Endothelial cell of umbilical vein (primary cell): ENCODE measurements around the gene MAML2. TPM values are rescaled to one million over a fixed set of nuclear protein-coding genes. Genes with fewer than 3 reads are reported as not detected.
A peak's percentile ranks its signal among the peaks of the same experiment; 100 is the strongest.

Source experiments
- BruUV-seq: library from RNA; stranded (reverse); fragments of 400-500 nt; replicated peaks from 2 replicates; lab custom pipeline; 2021; lab: Mats Ljungman, UMichigan
- CTCF ChIA-PET: fragments of 300-600, 350-600 bp; sonication (Branson Sonifier 250); formaldehyde crosslinking; loops from one replicate; lab custom pipeline; 2021; ENCODE audit warnings: antibody characterized with exemption, inconsistent platforms; lab: Charles Lee
- POLR2A ChIA-PET: fragments of 300-600, 350-600 bp; sonication (Branson Sonifier 250); formaldehyde crosslinking; loops from one replicate; lab custom pipeline; 2021; ENCODE audit warnings: antibody characterized with exemption, inconsistent platforms; lab: Charles Lee
- DNase-seq: peaks from one replicate; pipeline ENCODE4 v3.0.0-alpha.2; 2011; ENCODE audit warnings: low read depth, low spot score
- FAIRE-seq: peaks from 2 replicates; lab custom pipeline; 2011; peaks lifted over from hg19 to GRCh38; lab: Jason Lieb, UNC
- H2AFZ ChIP-seq: 2 replicates; pipeline ENCODE4 v1.6.0; 2012; ENCODE audit warnings: low read depth, low read length, control low read depth, inconsistent platforms
- H3K27ac ChIP-seq: 2 replicates; pipeline ENCODE4 v1.5.1; 2011; ENCODE audit warnings: low read depth, mild to moderate bottlenecking, control low read depth, low read length, moderate library complexity; ENCODE audit not compliant: insufficient read depth
- H3K27me3 ChIP-seq, 2 experiments: 2 replicates each; pipeline versions ENCODE4 v1.6.0 to v1.6.1; 2011; ENCODE audit warnings: low read length in 2 of 2, mixed read lengths in 1 of 2; ENCODE audit not compliant: control insufficient read depth in 2 of 2, insufficient read depth in 2 of 2
- H3K36me3 ChIP-seq, 2 experiments: 2 replicates in 1 of 2; 3 replicates in 1 of 2; pipeline ENCODE4 v1.5.1; 2011; ENCODE audit warnings: low read length in 2 of 2, mild to moderate bottlenecking in 1 of 2, moderate library complexity in 1 of 2; ENCODE audit not compliant: control insufficient read depth in 2 of 2, insufficient read depth in 2 of 2; ENCODE audit errors: extremely low read depth in 1 of 2
- H3K4me1 ChIP-seq: 3 replicates; pipeline ENCODE4 v1.5.1; 2011; ENCODE audit warnings: mild to moderate bottlenecking, low read length; ENCODE audit not compliant: control insufficient read depth, insufficient read depth; ENCODE audit errors: extremely low read depth
- H3K4me2 ChIP-seq: 2 replicates; pipeline ENCODE4 v1.6.1; 2011; ENCODE audit warnings: low read length, control low read depth, mixed read lengths; ENCODE audit not compliant: insufficient read depth
- H3K4me3 ChIP-seq, 3 experiments: fragments of 200-600 bp in 1 of 3; sonication (generic), shearing (Covaris generic) in 1 of 3; replicated peaks in 1 of 3; 2 replicates each; pipeline ENCODE4 v1.5.1; 2011 to 2016; ENCODE audit warnings: control low read depth in 3 of 3, low read length in 3 of 3, mild to moderate bottlenecking in 2 of 3, inconsistent platforms in 1 of 3, low read depth in 1 of 3, moderate library complexity in 1 of 3; ENCODE audit not compliant: insufficient read depth in 1 of 3
- H3K79me2 ChIP-seq: 2 replicates; pipeline ENCODE4 v1.6.0; 2012; ENCODE audit warnings: low read length, inconsistent platforms; ENCODE audit not compliant: control insufficient read depth, insufficient read depth
- H3K9ac ChIP-seq: replicated peaks from 2 replicates; pipeline ENCODE3; 2011; ENCODE audit warnings: low read length, control low read depth; ENCODE audit not compliant: insufficient read depth; ENCODE audit errors: extremely low read depth
- H3K9me1 ChIP-seq: replicated peaks from 3 replicates; pipeline ENCODE4 v1.6.0; 2011; ENCODE audit warnings: mild to moderate bottlenecking, low read length; ENCODE audit not compliant: control insufficient read depth, insufficient read depth; ENCODE audit errors: extremely low read depth
- H3K9me3 ChIP-seq: replicated peaks from 2 replicates; pipeline ENCODE4 v1.5.1; 2012; ENCODE audit warnings: low read length, inconsistent platforms; ENCODE audit not compliant: control insufficient read depth, insufficient read depth
- H4K20me1 ChIP-seq: replicated peaks from 2 replicates; pipeline ENCODE3; 2011; ENCODE audit warnings: mild to moderate bottlenecking, low read length; ENCODE audit not compliant: control insufficient read depth, insufficient read depth; ENCODE audit errors: extremely low read depth
- EZH2 ChIP-seq: IDR thresholded peaks from 2 replicates; pipeline ENCODE4 v1.6.1; 2012; ENCODE audit warnings: borderline replicate concordance, low read depth, mild to moderate bottlenecking, moderate library complexity, low read length, inconsistent platforms; ENCODE audit not compliant: severe bottlenecking
- FOS ChIP-seq: IDR thresholded peaks from 2 replicates; pipeline ENCODE4 v1.6.1; 2011; ENCODE audit warnings: mild to moderate bottlenecking, low read length, moderate library complexity, borderline replicate concordance; ENCODE audit not compliant: insufficient read depth
- GATA2 ChIP-seq: IDR thresholded peaks from 2 replicates; pipeline ENCODE4 v1.7.0; 2011; ENCODE audit warnings: low read depth, mild to moderate bottlenecking, moderate library complexity, mixed read lengths, low read length; ENCODE audit not compliant: insufficient read length, insufficient read depth
- JUN ChIP-seq: IDR thresholded peaks from 2 replicates; pipeline ENCODE4 v1.6.1; 2011; ENCODE audit warnings: borderline replicate concordance, low read depth; ENCODE audit not compliant: insufficient read length, insufficient read depth
- MYC ChIP-seq: IDR thresholded peaks from one replicate; pipeline ENCODE4 v1.6.1; 2011; ENCODE audit warnings: mild to moderate bottlenecking, low read depth, low read length
- POLR2A ChIP-seq: IDR thresholded peaks from 2 replicates; pipeline ENCODE4 v1.6.1; 2012; ENCODE audit warnings: low read depth, mild to moderate bottlenecking, control low read depth, low read length
- POLR2AphosphoS5 ChIP-seq: IDR thresholded peaks from 2 replicates; pipeline ENCODE4 v1.6.1; 2012; ENCODE audit warnings: low read depth, mild to moderate bottlenecking, control low read depth, low read length, moderate library complexity; ENCODE audit not compliant: insufficient read depth
- dilution Hi-C: fragments of 300-500 bp; cut with MboI; formaldehyde crosslinking; loops from one replicate; pipeline ENCODE4 v1.15.0; 2019; ENCODE audit warnings: low sequenced_read_pairs; ENCODE audit not compliant: extremely low pct_ligation_motif_present
- intact Hi-C: fragments of 100-400 bp; cut with micrococcal nuclease; formaldehyde crosslinking; loops from one replicate; pipeline ENCODE4 v1.10.0; 2022
- polyA plus RNA-seq, 4 experiments: library from polyadenylated mRNA; depleted of rRNA in 3 of 4; stranded (reverse) in 3 of 4; unstranded in 1 of 4; fragments of >200 nt; gene quantifications; 2 replicates each; pipeline versions ENCODE4 v1.2.1 to v1.2.3, GENCODE V29; 2011 to 2012; ENCODE audit warnings: missing spikeins in 1 of 4
- total RNA-seq: library from RNA; stranded (reverse); gene quantifications from 2 replicates; pipeline ENCODE4 v1.2.3, GENCODE V29; 2021
- TF ChIP-seq, protein P1 (sequence below): IDR thresholded peaks from 2 replicates; pipeline ENCODE4 v1.6.1; 2011; ENCODE audit not compliant: insufficient read depth, insufficient read length
- TF ChIP-seq, protein P2 (sequence below), 2 donors: IDR thresholded peaks; 1 replicate in 1 of 2; 2 replicates in 1 of 2; pipeline ENCODE4 v1.5.1; 2011; ENCODE audit warnings: low read length in 2 of 2, mild to moderate bottlenecking in 2 of 2, moderate library complexity in 2 of 2, control low read depth in 1 of 2, inconsistent platforms in 1 of 2, low read depth in 1 of 2; ENCODE audit not compliant: insufficient read depth in 1 of 2; ENCODE audit errors: extremely low read depth in 1 of 2

MAML2 gene
- total and polyA plus RNA-seq, 2 donors (not counting 3 experiments of a cell fraction or from before 2014, with no cell fraction given): 12.4 to 16.8 TPM

DNA sequence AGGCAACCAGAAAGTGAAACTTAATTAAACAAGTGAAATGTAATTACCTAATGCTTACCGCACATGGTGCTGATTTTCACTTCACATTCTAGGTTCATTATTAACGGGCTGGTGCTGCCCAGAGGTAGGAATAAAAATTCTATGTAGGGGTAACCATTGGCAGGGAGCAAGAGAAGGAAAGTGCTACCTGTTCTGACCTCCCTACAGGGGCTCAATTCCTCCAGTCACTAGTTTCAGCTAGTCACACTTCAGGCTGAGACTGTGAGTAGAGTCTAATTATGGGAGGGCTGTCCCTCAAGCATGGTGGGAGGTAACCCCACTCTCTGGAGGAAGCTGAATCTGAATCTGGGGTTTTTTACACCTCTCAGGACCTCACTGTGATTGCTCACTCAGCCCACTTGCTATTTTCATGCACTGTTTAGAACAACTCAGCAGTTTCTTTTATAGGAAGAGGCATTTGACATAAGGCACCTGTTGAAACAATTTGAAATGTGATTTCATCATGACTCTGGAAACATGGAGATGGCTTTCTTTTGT lies 75.4 kb downstream of the MAML2 start:
- peak overlapping the region; percentile 1 for H3K27ac ChIP-seq
- H3K4me3 ChIP-seq: no peak overlapping the region
- ChIA-PET POLR2A (no interaction called here), CTCF (interaction anchor here (0.9 to 5.6 kb wide), 3 partner anchors 18 to 212 kb away, joined by 3 to 39 read pairs (median 7); partner anchors contain the start of gene MAML2)
- no peaks in the 10 kb centered on the region for H3K36me3 ChIP-seq
- FAIRE-seq (no peak), DNase-seq (no peak)
- H2AFZ ChIP-seq: no peak overlapping the region
- no peaks in the 10 kb centered on the region for H3K79me2 ChIP-seq
- H3K9ac ChIP-seq: no peak overlapping the region
- no TSS peak for BruUV-seq
- no peaks in the 10 kb centered on the region for H3K9me1 ChIP-seq
- intact Hi-C loops (loop anchor here (2.0 kb wide), 1 partner anchor 39 kb away; no protein-coding TSS in a partner anchor), dilution Hi-C loops (no loop called here)
- TF ChIP-seq MYC (no peak), GATA2 (no peak), JUN (no peak), POLR2A (no peak), EZH2 (no peak), POLR2AphosphoS5 (no peak), FOS (no peak)
- TF ChIP-seq, protein P1, sequence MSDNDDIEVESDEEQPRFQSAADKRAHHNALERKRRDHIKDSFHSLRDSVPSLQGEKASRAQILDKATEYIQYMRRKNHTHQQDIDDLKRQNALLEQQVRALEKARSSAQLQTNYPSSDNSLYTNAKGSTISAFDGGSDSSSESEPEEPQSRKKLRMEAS: no peak
- TF ChIP-seq, protein P2, sequence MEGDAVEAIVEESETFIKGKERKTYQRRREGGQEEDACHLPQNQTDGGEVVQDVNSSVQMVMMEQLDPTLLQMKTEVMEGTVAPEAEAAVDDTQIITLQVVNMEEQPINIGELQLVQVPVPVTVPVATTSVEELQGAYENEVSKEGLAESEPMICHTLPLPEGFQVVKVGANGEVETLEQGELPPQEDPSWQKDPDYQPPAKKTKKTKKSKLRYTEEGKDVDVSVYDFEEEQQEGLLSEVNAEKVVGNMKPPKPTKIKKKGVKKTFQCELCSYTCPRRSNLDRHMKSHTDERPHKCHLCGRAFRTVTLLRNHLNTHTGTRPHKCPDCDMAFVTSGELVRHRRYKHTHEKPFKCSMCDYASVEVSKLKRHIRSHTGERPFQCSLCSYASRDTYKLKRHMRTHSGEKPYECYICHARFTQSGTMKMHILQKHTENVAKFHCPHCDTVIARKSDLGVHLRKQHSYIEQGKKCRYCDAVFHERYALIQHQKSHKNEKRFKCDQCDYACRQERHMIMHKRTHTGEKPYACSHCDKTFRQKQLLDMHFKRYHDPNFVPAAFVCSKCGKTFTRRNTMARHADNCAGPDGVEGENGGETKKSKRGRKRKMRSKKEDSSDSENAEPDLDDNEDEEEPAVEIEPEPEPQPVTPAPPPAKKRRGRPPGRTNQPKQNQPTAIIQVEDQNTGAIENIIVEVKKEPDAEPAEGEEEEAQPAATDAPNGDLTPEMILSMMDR (IDR thresholded peaks at IDR 0.05; ENCODE audit: extremely low read depth in 1 of 2, insufficient read depth in 1 of 2, low read depth in 1 of 2, low read length in 2 of 2): no peak
- H3K9me3 ChIP-seq: no peaks in the 10 kb centered on the region
- no peaks in the 10 kb centered on the region for H4K20me1 ChIP-seq
- peak overlapping the region; percentile 44 for H3K4me2 ChIP-seq
- H3K27me3 ChIP-seq: no peaks in the 10 kb centered on the region
- H3K4me1 ChIP-seq: peaks cover 33% of the 10 kb centered on the region
